CD14-positive monocyte (primary cell): ENCODE data around the gene GRK1. TPM values are rescaled to one million over a fixed set of nuclear protein-coding genes. Genes with fewer than 3 reads are reported as not detected.

ENCODE experiments used
- DNase-seq, 3 donors: peaks; one replicate each; pipeline ENCODE4 v3.0.0-alpha.2; 2011 to 2022
- H2AFZ ChIP-seq: 2 replicates; pipeline ENCODE4 v1.6.0; 2012; ENCODE audit warnings: mild to moderate bottlenecking, low read depth, low read length, inconsistent platforms; ENCODE audit not compliant: insufficient read depth, poor library complexity, severe bottlenecking
- H3K27ac ChIP-seq, 2 donors: 1 replicate in 1 of 2; 2 replicates in 1 of 2; pipeline ENCODE4 v1.5.1; 2012 to 2013; ENCODE audit warnings: low read length in 2 of 2, control low read depth in 1 of 2, inconsistent platforms in 1 of 2, low read depth in 1 of 2, mild to moderate bottlenecking in 1 of 2
- H3K27me3 ChIP-seq, 2 donors: one replicate each; pipeline versions ENCODE4 v1.6.0 to v1.6.1; 2011 to 2013; ENCODE audit warnings: low read length in 2 of 2; ENCODE audit not compliant: control insufficient read depth in 2 of 2, insufficient read depth in 2 of 2
- H3K36me3 ChIP-seq, 2 donors: replicated peaks in 1 of 2; 1 replicate in 1 of 2; 2 replicates in 1 of 2; pipeline versions ENCODE4 v1.5.1 to v1.6.1; 2012 to 2013; ENCODE audit warnings: low read length in 2 of 2, control low read depth in 1 of 2, inconsistent platforms in 1 of 2, mild to moderate bottlenecking in 1 of 2; ENCODE audit not compliant: insufficient read depth in 2 of 2, control insufficient read depth in 1 of 2
- H3K4me1 ChIP-seq, 2 donors: 1 replicate in 1 of 2; 2 replicates in 1 of 2; pipeline versions ENCODE4 v1.5.1 to v1.6.1; 2012 to 2013; ENCODE audit warnings: low read length in 2 of 2, control low read depth in 1 of 2, inconsistent platforms in 1 of 2, mild to moderate bottlenecking in 1 of 2, moderate library complexity in 1 of 2; ENCODE audit not compliant: insufficient read depth in 2 of 2, control insufficient read depth in 1 of 2
- H3K4me2 ChIP-seq: replicated peaks from 2 replicates; pipeline ENCODE3; 2012; ENCODE audit warnings: low read length, moderate library complexity, mild to moderate bottlenecking; ENCODE audit not compliant: poor library complexity, severe bottlenecking; ENCODE audit errors: extremely low read depth
- H3K4me3 ChIP-seq, 3 experiments: fragments of 200-600 bp in 1 of 3; sonication (generic) in 1 of 3; replicated peaks in 1 of 3; 1 replicate in 2 of 3; 2 replicates in 1 of 3; pipeline ENCODE4 v1.5.1; 2011 to 2013; ENCODE audit warnings: low read length in 3 of 3, mild to moderate bottlenecking in 3 of 3, control low read depth in 2 of 3, low read depth in 2 of 3, inconsistent platforms in 1 of 3, moderate library complexity in 1 of 3
- H3K79me2 ChIP-seq: 2 replicates; pipeline ENCODE4 v1.6.0; 2012; ENCODE audit warnings: mild to moderate bottlenecking, control low read depth, inconsistent platforms, low read length, moderate library complexity; ENCODE audit not compliant: insufficient read depth
- H3K9ac ChIP-seq: 2 replicates; pipeline ENCODE4 v1.6.0; 2017; ENCODE audit warnings: low read length, mild to moderate bottlenecking; ENCODE audit not compliant: insufficient read depth, poor library complexity, severe bottlenecking
- H3K9me3 ChIP-seq, 2 donors: replicated peaks in 1 of 2; 1 replicate in 1 of 2; 2 replicates in 1 of 2; pipeline versions ENCODE4 v1.5.1 to v1.6.1; 2012 to 2013; ENCODE audit warnings: low read length in 2 of 2, control low read depth in 1 of 2; ENCODE audit not compliant: control insufficient read depth in 1 of 2, insufficient read depth in 1 of 2
- H4K20me1 ChIP-seq: 2 replicates; pipeline ENCODE4 v1.6.0; 2012; ENCODE audit warnings: mild to moderate bottlenecking, low read length, control low read depth, moderate library complexity; ENCODE audit not compliant: insufficient read depth
- H3K27ac Mint-ChIP-seq, 7 donors: one replicate each; pipeline ENCODE4 v1.8.0; 2020; ENCODE audit warnings: mild to moderate bottlenecking in 7 of 7, mixed read lengths in 7 of 7, moderate library complexity in 6 of 7, inconsistent platforms in 2 of 7
- H3K27me3 Mint-ChIP-seq, 3 donors: one replicate each; pipeline ENCODE4 v1.8.0; 2021 to 2022; ENCODE audit warnings: low read depth in 3 of 3, mild to moderate bottlenecking in 3 of 3, mixed read lengths in 3 of 3, moderate library complexity in 3 of 3, inconsistent platforms in 1 of 3
- H3K36me3 Mint-ChIP-seq, 2 donors: one replicate each; pipeline ENCODE4 v1.8.0; 2020; ENCODE audit warnings: mixed read lengths in 2 of 2, inconsistent platforms in 1 of 2, mild to moderate bottlenecking in 1 of 2
- H3K4me1 Mint-ChIP-seq: one replicate; pipeline ENCODE4 v1.8.0; 2020; ENCODE audit warnings: mild to moderate bottlenecking, mixed read lengths
- H3K4me3 Mint-ChIP-seq, 2 donors: one replicate each; pipeline ENCODE4 v1.8.0; 2020; ENCODE audit warnings: mild to moderate bottlenecking in 2 of 2, mixed read lengths in 2 of 2, moderate library complexity in 1 of 2
- H3K9me3 Mint-ChIP-seq, 7 donors: one replicate each; pipeline ENCODE4 v1.8.0; 2020 to 2022; ENCODE audit warnings: mixed read lengths in 7 of 7, mild to moderate bottlenecking in 6 of 7, moderate library complexity in 6 of 7, inconsistent platforms in 2 of 7
- whole genome bisulfite sequencing: methylation state at CpG from one replicate; pipeline ENCODE4 v1.1.5; 2013; ENCODE audit warnings: missing lambda C conversion rate; ENCODE audit not compliant: insufficient coverage; 5-methylcytosine and 5-hydroxymethylcytosine counted together
- intact Hi-C, 2 donors: fragments of 100-400 bp; cut with micrococcal nuclease; formaldehyde crosslinking; loops; one replicate each; pipeline versions ENCODE4 v1.15.0 to v1.15.1; 2023
- polyA plus RNA-seq, 3 donors: library from polyadenylated mRNA; depleted of rRNA in 1 of 3; unstranded in 2 of 3; stranded (reverse) in 1 of 3; fragments of 300-500 nt in 2 of 3; fragments of >200 nt in 1 of 3; fragmentation: Illumina TruSeq in 2 of 3; gene quantifications; 1 replicate in 2 of 3; 2 replicates in 1 of 3; pipeline ENCODE4 v1.2.3, GENCODE V29; 2012 to 2021
- TF ChIP-seq, protein P1 (sequence below): fragments of 200-600 bp; IDR thresholded peaks from one replicate; pipeline ENCODE4 v1.8.0; 2022; ENCODE audit warnings: antibody characterized with exemption, mild to moderate bottlenecking

The GRK1 gene
- polyA plus RNA-seq, 3 donors, result not detected

GRCh38 chr13:113743366-113744195, 76.6 kb downstream of the GRK1 start:
- Histone ChIP-seq H3K4me3 (no peak overlapping the region), H3K9ac (no peak overlapping the region), H3K27me3 (peaks cover 0 to 14% of the 10 kb centered on the region in 2 donors), H4K20me1 (no peaks in the 10 kb centered on the region), H3K36me3 (no peaks in the 10 kb centered on the region), H3K4me1 (peaks cover 22 to 28% of the 10 kb centered on the region in 2 donors), H3K4me2 (no peak overlapping the region), H3K79me2 (no peaks in the 10 kb centered on the region), H3K27ac (no peak overlapping the region), H3K9me3 (no peaks in the 10 kb centered on the region), H2AFZ (no peak overlapping the region)
- TF ChIP-seq, protein P1, sequence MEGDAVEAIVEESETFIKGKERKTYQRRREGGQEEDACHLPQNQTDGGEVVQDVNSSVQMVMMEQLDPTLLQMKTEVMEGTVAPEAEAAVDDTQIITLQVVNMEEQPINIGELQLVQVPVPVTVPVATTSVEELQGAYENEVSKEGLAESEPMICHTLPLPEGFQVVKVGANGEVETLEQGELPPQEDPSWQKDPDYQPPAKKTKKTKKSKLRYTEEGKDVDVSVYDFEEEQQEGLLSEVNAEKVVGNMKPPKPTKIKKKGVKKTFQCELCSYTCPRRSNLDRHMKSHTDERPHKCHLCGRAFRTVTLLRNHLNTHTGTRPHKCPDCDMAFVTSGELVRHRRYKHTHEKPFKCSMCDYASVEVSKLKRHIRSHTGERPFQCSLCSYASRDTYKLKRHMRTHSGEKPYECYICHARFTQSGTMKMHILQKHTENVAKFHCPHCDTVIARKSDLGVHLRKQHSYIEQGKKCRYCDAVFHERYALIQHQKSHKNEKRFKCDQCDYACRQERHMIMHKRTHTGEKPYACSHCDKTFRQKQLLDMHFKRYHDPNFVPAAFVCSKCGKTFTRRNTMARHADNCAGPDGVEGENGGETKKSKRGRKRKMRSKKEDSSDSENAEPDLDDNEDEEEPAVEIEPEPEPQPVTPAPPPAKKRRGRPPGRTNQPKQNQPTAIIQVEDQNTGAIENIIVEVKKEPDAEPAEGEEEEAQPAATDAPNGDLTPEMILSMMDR, result no peak
- peaks cover 32 to 56% (median 40%) of the 10 kb centered on the region in 3 donors for H3K27me3 Mint-ChIP-seq
- H3K4me1 Mint-ChIP-seq, result peaks cover 27% of the 10 kb centered on the region
- DNase-seq, result no peak
- H3K9me3 Mint-ChIP-seq, result no peaks in the 10 kb centered on the region
- peak overlapping the region in 1 of 2 donors; percentile 67 for H3K4me3 Mint-ChIP-seq
- H3K27ac Mint-ChIP-seq, result peak overlapping the region in 1 of 7 donors; percentile 18
- H3K36me3 Mint-ChIP-seq, result no peaks in the 10 kb centered on the region
- 86% methylated on average over 19 of the region's 24 CpGs for WGBS
- intact Hi-C loops, result no loop called here

DNA sequence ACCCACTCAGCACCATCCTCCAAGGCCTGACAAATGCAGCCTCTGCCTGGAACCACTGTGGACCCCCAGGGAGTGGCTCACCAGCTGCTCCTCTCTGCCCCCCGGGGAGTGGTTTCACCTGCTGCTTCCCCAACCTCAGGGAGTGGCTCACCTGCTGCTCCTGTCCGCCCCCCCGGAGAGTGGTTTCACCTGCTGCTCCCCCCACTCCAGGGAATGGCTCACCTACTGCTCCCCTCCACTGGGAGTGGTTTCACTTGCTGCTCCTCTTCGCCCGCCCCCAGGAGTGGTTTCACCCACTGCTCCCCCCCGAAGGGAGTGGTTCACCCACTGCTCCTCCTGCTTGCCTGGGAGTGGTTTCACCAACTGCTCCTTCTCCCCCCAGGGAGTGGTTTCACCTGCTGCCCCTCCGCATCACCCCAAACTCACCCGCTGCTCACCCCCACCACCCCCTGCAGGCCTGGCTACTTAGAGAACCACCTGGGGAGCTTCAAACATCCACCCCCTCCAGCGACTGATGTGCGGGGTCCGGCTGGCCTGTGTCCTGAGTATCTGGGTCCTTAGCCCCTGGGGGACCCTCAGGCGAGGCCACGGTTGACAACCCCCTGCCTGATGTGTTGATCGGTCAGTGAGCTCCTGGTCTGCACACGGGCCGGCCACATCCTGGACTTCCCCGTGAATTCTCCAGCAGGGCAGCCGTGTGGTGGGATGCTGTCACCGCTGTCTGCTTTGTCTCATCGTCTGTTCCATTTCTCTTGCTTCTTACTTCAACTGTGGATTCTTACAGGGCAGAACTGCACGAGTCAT, 77.4 kb downstream of the GRK1 start:
- H3K4me3 ChIP-seq, result no peak overlapping the region
- Mint-ChIP-seq H3K36me3 (no peaks in the 10 kb centered on the region), H3K27me3 (peaks cover 31 to 53% (median 37%) of the 10 kb centered on the region in 3 donors), H3K27ac (no peak overlapping the region), H3K4me3 (no peak overlapping the region), H3K4me1 (peaks cover 27% of the 10 kb centered on the region), H3K9me3 (no peaks in the 10 kb centered on the region)
- H3K79me2 ChIP-seq, result no peaks in the 10 kb centered on the region
- H3K9me3 ChIP-seq, result no peaks in the 10 kb centered on the region
- H3K36me3 ChIP-seq, result no peaks in the 10 kb centered on the region
- WGBS, result 91% methylated on average over 14 of the region's 21 CpGs
- H3K27me3 ChIP-seq, result peaks cover 0 to 13% of the 10 kb centered on the region in 2 donors
- peaks cover 22 to 28% of the 10 kb centered on the region in 2 donors for H3K4me1 ChIP-seq
- intact Hi-C loops, result no loop called here
- no peak overlapping the region for H3K4me2 ChIP-seq
- DNase-seq, result no peak
- H3K9ac ChIP-seq, result no peak overlapping the region
- no peak overlapping the region for H3K27ac ChIP-seq
- TF ChIP-seq, protein P1, result no peak
- no peak overlapping the region for H2AFZ ChIP-seq
- H4K20me1 ChIP-seq, result no peaks in the 10 kb centered on the region
